HEK293 (cell line): ENCODE results near the gene GAPDHS.

Experiments
- CTCF ChIA-PET: fragments of 350-600 bp; formaldehyde crosslinking; extraction: SDS; loops from one replicate; lab custom pipeline; 2021; ENCODE audit warnings: antibody characterized with exemption; lab: Yijun Ruan, JAX
- POLR2A ChIA-PET: fragments of 300-600 bp; formaldehyde crosslinking; extraction: SDS; loops from one replicate; lab custom pipeline; 2020; ENCODE audit warnings: antibody characterized with exemption, inconsistent platforms; lab: Yijun Ruan, JAX
- H3K27ac ChIP-seq: fragments of 200-500 bp; sonication (Bioruptor generic); 2 replicates; pipeline ENCODE4 v1.5.1; 2014; ENCODE audit warnings: low read depth, low read length, control low read depth, inconsistent platforms; ENCODE audit errors: extremely low read depth
- H3K36me3 ChIP-seq, 2 experiments: fragments of 200-500 bp in 1 of 2; sonication (Bioruptor generic) in 1 of 2; 1 replicate in 1 of 2; 2 replicates in 1 of 2; pipeline ENCODE4 v1.5.1; 2014 to 2017; ENCODE audit warnings: inconsistent platforms in 2 of 2, low read length in 2 of 2; ENCODE audit not compliant: control insufficient read depth in 2 of 2, insufficient read depth in 1 of 2
- H3K4me1 ChIP-seq: fragments of 200-500 bp; sonication (Bioruptor generic); 2 replicates; pipeline ENCODE4 v1.5.1; 2014; ENCODE audit warnings: mild to moderate bottlenecking, low read length, inconsistent platforms; ENCODE audit not compliant: control insufficient read depth, insufficient read depth
- H3K4me3 ChIP-seq: 2 replicates; pipeline ENCODE4 v1.5.1; 2011; ENCODE audit warnings: low read depth, mild to moderate bottlenecking, control low read depth, low read length, moderate library complexity
- H3K9me3 ChIP-seq: fragments of 200-500 bp; sonication (Bioruptor generic); 2 replicates; pipeline ENCODE4 v1.5.1; 2014; ENCODE audit warnings: low read depth, low read length, inconsistent platforms; ENCODE audit not compliant: control insufficient read depth, insufficient read depth
- HOXC10 ChIP-seq: sonication (generic); formaldehyde crosslinking; IDR thresholded peaks from 2 replicates; pipeline ENCODE4 v1.8.1; 2023; ENCODE audit warnings: mild to moderate bottlenecking, missing genetic modification reagents
- PRDM1 ChIP-seq: fragments of 450-650 bp; formaldehyde crosslinking; IDR thresholded peaks from 2 replicates; pipeline ENCODE4; 2016; ENCODE audit warnings: missing biosample characterization, missing genetic modification characterization
- SP2 ChIP-seq: fragments of 450-650 bp; formaldehyde crosslinking; IDR thresholded peaks from 2 replicates; pipeline ENCODE4 v1.5.1; 2016; ENCODE audit warnings: missing biosample characterization, missing genetic modification characterization
- TRIM28 ChIP-seq: IDR thresholded peaks from 2 replicates; pipeline ENCODE4 v1.6.1; 2011; ENCODE audit warnings: low read length, control low read depth, borderline replicate concordance
- ZNF10 ChIP-seq: fragments of 450-650 bp; formaldehyde crosslinking; IDR thresholded peaks from 2 replicates; pipeline ENCODE4 v1.5.1; 2017; ENCODE audit warnings: missing biosample characterization, missing genetic modification characterization
- ZNF174 ChIP-seq: fragments of 450-650 bp; formaldehyde crosslinking; IDR thresholded peaks from 2 replicates; pipeline ENCODE4 v1.5.0; 2017; ENCODE audit warnings: missing biosample characterization, mild to moderate bottlenecking, missing genetic modification characterization
- ZNF239 ChIP-seq: fragments of 450-650 bp; formaldehyde crosslinking; IDR thresholded peaks from 2 replicates; pipeline ENCODE4 v1.5.1; 2016; ENCODE audit warnings: missing biosample characterization, missing genetic modification characterization
- ZNF24 ChIP-seq: fragments of 450-650 bp; formaldehyde crosslinking; IDR thresholded peaks from 2 replicates; pipeline ENCODE4 v1.5.1; 2016; ENCODE audit warnings: missing biosample characterization, missing genetic modification characterization
- ZNF571 ChIP-seq: fragments of 450-650 bp; formaldehyde crosslinking; IDR thresholded peaks from 2 replicates; pipeline ENCODE4 v1.5.0; 2017; ENCODE audit warnings: missing biosample characterization, missing genetic modification characterization
- ZNF610 ChIP-seq: fragments of 450-650 bp; formaldehyde crosslinking; IDR thresholded peaks from 2 replicates; pipeline ENCODE4 v1.5.1; 2016; ENCODE audit warnings: missing biosample characterization, missing genetic modification characterization, borderline replicate concordance
- ZNF785 ChIP-seq: fragments of 450-650 bp; formaldehyde crosslinking; IDR thresholded peaks from 2 replicates; pipeline ENCODE4 v1.5.1; 2016; ENCODE audit warnings: missing biosample characterization, missing genetic modification characterization
- ZNF791 ChIP-seq: fragments of 450-650 bp; formaldehyde crosslinking; IDR thresholded peaks from 2 replicates; pipeline ENCODE4 v1.5.1; 2016; ENCODE audit warnings: missing biosample characterization, missing genetic modification characterization
- ZNF843 ChIP-seq: fragments of 450-650 bp; formaldehyde crosslinking; IDR thresholded peaks from 2 replicates; pipeline ENCODE4 v1.5.1; 2016; ENCODE audit warnings: missing biosample characterization, missing genetic modification characterization
- ZSCAN30 ChIP-seq: fragments of 450-650 bp; IDR thresholded peaks from 2 replicates; pipeline ENCODE4 v1.5.1; 2018; ENCODE audit warnings: missing biosample characterization, mild to moderate bottlenecking, missing genetic modification characterization, moderate library complexity
- TF ChIP-seq, protein P1 (sequence below): fragments of 450-650 bp; formaldehyde crosslinking; IDR thresholded peaks from 2 replicates; pipeline ENCODE4 v1.5.1; 2016; ENCODE audit warnings: missing biosample characterization, missing genetic modification characterization
- TF ChIP-seq, protein P2 (sequence below): fragments of 450-650 bp; formaldehyde crosslinking; conservative IDR thresholded peaks from 2 replicates; pipeline ENCODE4 v1.5.1; 2016; ENCODE audit warnings: low read depth, missing biosample characterization, missing genetic modification characterization
- TF ChIP-seq, protein P3 (sequence below): fragments of 450-650 bp; IDR thresholded peaks from 2 replicates; pipeline ENCODE4 v1.5.1; 2018; ENCODE audit warnings: missing biosample characterization, mild to moderate bottlenecking, missing genetic modification characterization
- TF ChIP-seq, protein P4 (sequence below): fragments of 450-650 bp; formaldehyde crosslinking; IDR thresholded peaks from 2 replicates; pipeline ENCODE4 v1.5.0; 2017; ENCODE audit warnings: missing biosample characterization, missing genetic modification characterization, borderline replicate concordance
- TF ChIP-seq, protein P5 (sequence below): fragments of 450-650 bp; formaldehyde crosslinking; IDR thresholded peaks from 2 replicates; pipeline ENCODE4 v1.5.1; 2016; ENCODE audit warnings: missing biosample characterization, missing genetic modification characterization, borderline replicate concordance

Gene GAPDHS

DNA sequence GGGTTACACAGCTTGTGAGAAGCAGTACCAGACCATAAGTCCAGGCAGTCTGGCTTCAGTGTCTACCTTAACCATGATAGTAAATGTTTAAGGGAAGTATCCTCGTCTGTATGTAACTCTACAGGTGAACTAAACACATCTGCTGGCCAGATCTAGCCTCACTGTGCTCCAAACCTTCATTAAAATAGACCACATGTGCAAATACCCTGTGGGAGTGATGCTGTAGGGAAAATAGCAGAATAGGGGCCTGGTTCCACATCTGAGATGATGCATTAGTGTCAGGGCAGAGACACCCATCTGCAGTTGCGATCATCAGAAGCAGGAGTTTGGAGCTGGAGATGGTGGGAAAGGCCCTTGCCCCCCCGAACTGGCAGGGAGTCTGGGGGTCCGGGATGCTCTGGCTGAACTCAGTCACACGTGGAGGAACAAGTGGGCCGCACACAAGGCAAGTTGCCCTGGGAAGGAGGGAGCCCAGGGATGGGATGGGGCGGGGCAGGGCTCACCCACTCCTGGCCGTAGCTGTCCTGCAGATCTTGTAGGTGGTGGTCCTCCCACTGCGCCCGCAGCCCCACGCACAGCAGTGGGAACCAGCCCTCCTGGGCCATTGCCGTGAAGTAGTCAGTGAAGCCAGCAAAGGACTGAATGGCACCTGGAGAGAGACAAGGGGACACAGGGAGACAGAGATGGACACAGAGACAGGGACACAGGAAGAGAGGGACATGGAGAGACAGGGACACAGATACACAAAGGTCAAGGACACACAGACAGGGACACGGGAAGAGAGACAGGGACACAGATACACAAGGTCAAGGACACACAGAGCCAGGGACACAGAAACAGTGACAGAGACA is 19.5 kb downstream of the GAPDHS start (continued):
- TF ChIP-seq, protein P1, sequence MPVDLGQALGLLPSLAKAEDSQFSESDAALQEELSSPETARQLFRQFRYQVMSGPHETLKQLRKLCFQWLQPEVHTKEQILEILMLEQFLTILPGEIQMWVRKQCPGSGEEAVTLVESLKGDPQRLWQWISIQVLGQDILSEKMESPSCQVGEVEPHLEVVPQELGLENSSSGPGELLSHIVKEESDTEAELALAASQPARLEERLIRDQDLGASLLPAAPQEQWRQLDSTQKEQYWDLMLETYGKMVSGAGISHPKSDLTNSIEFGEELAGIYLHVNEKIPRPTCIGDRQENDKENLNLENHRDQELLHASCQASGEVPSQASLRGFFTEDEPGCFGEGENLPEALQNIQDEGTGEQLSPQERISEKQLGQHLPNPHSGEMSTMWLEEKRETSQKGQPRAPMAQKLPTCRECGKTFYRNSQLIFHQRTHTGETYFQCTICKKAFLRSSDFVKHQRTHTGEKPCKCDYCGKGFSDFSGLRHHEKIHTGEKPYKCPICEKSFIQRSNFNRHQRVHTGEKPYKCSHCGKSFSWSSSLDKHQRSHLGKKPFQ, result no peak
- TF ChIP-seq, protein P2, sequence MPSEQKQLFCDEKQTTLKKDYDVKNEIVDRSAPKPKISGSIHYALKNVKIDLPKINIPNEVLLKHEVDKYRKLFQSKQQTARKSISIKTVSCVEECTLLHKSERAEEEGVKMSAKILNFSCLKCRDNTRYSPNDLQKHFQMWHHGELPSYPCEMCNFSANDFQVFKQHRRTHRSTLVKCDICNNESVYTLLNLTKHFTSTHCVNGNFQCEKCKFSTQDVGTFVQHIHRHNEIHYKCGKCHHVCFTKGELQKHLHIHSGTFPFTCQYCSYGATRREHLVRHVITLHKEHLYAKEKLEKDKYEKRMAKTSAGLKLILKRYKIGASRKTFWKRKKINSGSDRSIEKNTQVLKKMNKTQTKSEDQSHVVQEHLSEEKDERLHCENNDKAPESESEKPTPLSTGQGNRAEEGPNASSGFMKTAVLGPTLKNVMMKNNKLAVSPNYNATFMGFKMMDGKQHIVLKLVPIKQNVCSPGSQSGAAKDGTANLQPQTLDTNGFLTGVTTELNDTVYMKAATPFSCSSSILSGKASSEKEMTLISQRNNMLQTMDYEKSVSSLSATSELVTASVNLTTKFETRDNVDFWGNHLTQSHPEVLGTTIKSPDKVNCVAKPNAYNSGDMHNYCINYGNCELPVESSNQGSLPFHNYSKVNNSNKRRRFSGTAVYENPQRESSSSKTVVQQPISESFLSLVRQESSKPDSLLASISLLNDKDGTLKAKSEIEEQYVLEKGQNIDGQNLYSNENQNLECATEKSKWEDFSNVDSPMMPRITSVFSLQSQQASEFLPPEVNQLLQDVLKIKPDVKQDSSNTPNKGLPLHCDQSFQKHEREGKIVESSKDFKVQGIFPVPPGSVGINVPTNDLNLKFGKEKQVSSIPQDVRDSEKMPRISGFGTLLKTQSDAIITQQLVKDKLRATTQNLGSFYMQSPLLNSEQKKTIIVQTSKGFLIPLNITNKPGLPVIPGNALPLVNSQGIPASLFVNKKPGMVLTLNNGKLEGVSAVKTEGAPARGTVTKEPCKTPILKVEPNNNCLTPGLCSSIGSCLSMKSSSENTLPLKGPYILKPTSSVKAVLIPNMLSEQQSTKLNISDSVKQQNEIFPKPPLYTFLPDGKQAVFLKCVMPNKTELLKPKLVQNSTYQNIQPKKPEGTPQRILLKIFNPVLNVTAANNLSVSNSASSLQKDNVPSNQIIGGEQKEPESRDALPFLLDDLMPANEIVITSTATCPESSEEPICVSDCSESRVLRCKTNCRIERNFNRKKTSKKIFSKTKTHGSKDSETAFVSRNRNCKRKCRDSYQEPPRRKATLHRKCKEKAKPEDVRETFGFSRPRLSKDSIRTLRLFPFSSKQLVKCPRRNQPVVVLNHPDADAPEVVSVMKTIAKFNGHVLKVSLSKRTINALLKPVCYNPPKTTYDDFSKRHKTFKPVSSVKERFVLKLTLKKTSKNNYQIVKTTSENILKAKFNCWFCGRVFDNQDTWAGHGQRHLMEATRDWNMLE, result no peak
- TF ChIP-seq ZSCAN30 (tag by site-specific recombination) (no peak), ZNF785 (tag by site-specific recombination) (no peak), ZNF610 (no peak), HOXC10 (no peak), ZNF10 (no peak), ZNF843 (tag by site-specific recombination) (no peak), PRDM1 (no peak), ZNF174 (tag by site-specific recombination) (no peak), ZNF571 (no peak), ZNF239 (tag by site-specific recombination) (no peak)
- TF ChIP-seq, protein P3, sequence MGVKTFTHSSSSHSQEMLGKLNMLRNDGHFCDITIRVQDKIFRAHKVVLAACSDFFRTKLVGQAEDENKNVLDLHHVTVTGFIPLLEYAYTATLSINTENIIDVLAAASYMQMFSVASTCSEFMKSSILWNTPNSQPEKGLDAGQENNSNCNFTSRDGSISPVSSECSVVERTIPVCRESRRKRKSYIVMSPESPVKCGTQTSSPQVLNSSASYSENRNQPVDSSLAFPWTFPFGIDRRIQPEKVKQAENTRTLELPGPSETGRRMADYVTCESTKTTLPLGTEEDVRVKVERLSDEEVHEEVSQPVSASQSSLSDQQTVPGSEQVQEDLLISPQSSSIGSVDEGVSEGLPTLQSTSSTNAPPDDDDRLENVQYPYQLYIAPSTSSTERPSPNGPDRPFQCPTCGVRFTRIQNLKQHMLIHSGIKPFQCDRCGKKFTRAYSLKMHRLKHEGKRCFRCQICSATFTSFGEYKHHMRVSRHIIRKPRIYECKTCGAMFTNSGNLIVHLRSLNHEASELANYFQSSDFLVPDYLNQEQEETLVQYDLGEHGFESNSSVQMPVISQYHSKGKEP (tag by site-specific recombination), result no peak
- TF ChIP-seq, all 188 proteins: peak for 8

DNA sequence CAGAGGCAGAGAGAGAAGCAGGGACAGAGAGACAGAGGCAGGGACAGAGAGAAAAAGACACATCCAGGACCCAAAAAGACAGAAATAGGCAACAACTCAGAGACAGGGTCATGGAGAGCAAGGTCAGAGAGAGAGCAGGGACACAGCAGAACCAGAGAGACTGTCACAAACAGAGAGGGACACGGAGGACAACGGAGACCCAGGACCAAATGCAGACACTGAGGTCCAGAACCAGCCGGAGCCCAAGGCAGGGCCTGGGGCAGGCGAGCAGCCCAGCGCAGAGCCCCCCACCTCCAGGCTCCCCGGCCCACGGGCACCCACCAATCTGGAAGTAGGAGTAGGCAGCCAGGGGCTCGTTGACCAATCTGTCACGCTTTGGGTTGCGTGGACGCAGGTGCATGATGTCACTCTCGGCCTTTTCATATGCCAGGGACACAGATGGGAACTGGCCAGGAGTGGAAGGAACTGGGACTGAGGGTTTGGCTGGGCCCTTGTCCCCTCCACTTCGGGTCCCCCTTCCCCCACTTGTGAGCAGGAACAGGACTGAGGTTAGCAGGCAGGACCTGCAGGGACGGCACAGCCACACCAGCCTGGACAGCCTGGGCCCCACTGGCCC is 20.2 kb downstream of the GAPDHS start:
- ChIA-PET CTCF (interaction anchor here (0.7 kb wide), 1 partner anchor 155 kb away, joined by 3 read pairs; no protein-coding TSS in a partner anchor), POLR2A (interaction anchor here (0.6 kb wide), 1 partner anchor 49 kb away, joined by 3 read pairs; no protein-coding TSS in a partner anchor)
- H3K36me3 ChIP-seq, result peaks cover 10 to 15% of the 10 kb centered on the region in 2 experiments; a peak in 2 of 3 replicates
- peaks cover 6% of the 10 kb centered on the region for H3K4me1 ChIP-seq
- no peak overlapping the region for H3K27ac ChIP-seq
- no peaks in the 10 kb centered on the region for H3K9me3 ChIP-seq
- no peak overlapping the region for H3K4me3 ChIP-seq
- TF ChIP-seq TRIM28 (no peak), SP2 (no peak), ZNF791 (no peak), ZNF24 (tag by site-specific recombination) (no peak)
- TF ChIP-seq, protein P4, sequence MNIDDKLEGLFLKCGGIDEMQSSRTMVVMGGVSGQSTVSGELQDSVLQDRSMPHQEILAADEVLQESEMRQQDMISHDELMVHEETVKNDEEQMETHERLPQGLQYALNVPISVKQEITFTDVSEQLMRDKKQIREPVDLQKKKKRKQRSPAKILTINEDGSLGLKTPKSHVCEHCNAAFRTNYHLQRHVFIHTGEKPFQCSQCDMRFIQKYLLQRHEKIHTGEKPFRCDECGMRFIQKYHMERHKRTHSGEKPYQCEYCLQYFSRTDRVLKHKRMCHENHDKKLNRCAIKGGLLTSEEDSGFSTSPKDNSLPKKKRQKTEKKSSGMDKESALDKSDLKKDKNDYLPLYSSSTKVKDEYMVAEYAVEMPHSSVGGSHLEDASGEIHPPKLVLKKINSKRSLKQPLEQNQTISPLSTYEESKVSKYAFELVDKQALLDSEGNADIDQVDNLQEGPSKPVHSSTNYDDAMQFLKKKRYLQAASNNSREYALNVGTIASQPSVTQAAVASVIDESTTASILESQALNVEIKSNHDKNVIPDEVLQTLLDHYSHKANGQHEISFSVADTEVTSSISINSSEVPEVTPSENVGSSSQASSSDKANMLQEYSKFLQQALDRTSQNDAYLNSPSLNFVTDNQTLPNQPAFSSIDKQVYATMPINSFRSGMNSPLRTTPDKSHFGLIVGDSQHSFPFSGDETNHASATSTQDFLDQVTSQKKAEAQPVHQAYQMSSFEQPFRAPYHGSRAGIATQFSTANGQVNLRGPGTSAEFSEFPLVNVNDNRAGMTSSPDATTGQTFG (tag by site-specific recombination), result peak; percentile 14; the same call in 1 of the 2 replicates
- TF ChIP-seq, protein P5, sequence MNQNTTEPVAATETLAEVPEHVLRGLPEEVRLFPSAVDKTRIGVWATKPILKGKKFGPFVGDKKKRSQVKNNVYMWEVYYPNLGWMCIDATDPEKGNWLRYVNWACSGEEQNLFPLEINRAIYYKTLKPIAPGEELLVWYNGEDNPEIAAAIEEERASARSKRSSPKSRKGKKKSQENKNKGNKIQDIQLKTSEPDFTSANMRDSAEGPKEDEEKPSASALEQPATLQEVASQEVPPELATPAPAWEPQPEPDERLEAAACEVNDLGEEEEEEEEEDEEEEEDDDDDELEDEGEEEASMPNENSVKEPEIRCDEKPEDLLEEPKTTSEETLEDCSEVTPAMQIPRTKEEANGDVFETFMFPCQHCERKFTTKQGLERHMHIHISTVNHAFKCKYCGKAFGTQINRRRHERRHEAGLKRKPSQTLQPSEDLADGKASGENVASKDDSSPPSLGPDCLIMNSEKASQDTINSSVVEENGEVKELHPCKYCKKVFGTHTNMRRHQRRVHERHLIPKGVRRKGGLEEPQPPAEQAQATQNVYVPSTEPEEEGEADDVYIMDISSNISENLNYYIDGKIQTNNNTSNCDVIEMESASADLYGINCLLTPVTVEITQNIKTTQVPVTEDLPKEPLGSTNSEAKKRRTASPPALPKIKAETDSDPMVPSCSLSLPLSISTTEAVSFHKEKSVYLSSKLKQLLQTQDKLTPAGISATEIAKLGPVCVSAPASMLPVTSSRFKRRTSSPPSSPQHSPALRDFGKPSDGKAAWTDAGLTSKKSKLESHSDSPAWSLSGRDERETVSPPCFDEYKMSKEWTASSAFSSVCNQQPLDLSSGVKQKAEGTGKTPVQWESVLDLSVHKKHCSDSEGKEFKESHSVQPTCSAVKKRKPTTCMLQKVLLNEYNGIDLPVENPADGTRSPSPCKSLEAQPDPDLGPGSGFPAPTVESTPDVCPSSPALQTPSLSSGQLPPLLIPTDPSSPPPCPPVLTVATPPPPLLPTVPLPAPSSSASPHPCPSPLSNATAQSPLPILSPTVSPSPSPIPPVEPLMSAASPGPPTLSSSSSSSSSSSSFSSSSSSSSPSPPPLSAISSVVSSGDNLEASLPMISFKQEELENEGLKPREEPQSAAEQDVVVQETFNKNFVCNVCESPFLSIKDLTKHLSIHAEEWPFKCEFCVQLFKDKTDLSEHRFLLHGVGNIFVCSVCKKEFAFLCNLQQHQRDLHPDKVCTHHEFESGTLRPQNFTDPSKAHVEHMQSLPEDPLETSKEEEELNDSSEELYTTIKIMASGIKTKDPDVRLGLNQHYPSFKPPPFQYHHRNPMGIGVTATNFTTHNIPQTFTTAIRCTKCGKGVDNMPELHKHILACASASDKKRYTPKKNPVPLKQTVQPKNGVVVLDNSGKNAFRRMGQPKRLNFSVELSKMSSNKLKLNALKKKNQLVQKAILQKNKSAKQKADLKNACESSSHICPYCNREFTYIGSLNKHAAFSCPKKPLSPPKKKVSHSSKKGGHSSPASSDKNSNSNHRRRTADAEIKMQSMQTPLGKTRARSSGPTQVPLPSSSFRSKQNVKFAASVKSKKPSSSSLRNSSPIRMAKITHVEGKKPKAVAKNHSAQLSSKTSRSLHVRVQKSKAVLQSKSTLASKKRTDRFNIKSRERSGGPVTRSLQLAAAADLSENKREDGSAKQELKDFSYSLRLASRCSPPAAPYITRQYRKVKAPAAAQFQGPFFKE (tag by site-specific recombination), result no peak
